ENCODE data around the gene MRPL33. TPM values are rescaled to one million over a fixed set of nuclear protein-coding genes. Genes with fewer than 3 reads are reported as not detected.
A peak's percentile ranks its signal among the peaks of the same experiment; 100 is the strongest.

The MRPL33 gene
- total and polyA plus RNA-seq, 2 of the 13 experiments (the other 11 are each of a cell fraction or from before 2014, with no cell fraction given), result 69.7 to 218 TPM

GRCh38 chr2:27738349-27739057 lies 33.0 kb upstream of the MRPL33 start (continued):
- no peak for TF ChIP-seq ZBTB40 (IDR thresholded peaks at IDR 0.05)
- peak; percentile 88 for TF ChIP-seq ZBTB40 (CRISPR knock-in tag; IDR thresholded peaks at IDR 0.05)
- TF ChIP-seq CBX1 (IDR thresholded peaks at IDR 0.05; ENCODE audit: low read depth), result no peak
- peak; percentile 72; the same call in 1 of the 2 replicates for TF ChIP-seq KDM6A (CRISPR knock-in tag; IDR thresholded peaks at IDR 0.05; ENCODE audit: low read depth)
- no peak for TF ChIP-seq JDP2 (CRISPR knock-in tag; IDR thresholded peaks at IDR 0.05; ENCODE audit: borderline replicate concordance)
- TF ChIP-seq ZNF451 (CRISPR knock-in tag; IDR thresholded peaks at IDR 0.05), result no peak
- TF ChIP-seq RXRB (CRISPR knock-in tag; IDR thresholded peaks at IDR 0.05; ENCODE audit: borderline replicate concordance), result peak; percentile 91
- no peak for TF ChIP-seq ZNF552 (CRISPR knock-in tag; IDR thresholded peaks at IDR 0.05; ENCODE audit: borderline replicate concordance)
- TF ChIP-seq YY1 (IDR thresholded peaks at IDR 0.05; ENCODE audit: insufficient read depth, insufficient replicate concordance, low read depth, low read length), result peak; percentile 21
- TF ChIP-seq ATF1 (CRISPR knock-in tag; IDR thresholded peaks at IDR 0.05), result peak; percentile 50; the same call in 1 of the 2 replicates
- peak; percentile 97 for TF ChIP-seq ZNF605 (CRISPR knock-in tag; IDR thresholded peaks at IDR 0.05)
- peak; percentile 56; the same call in 1 of the 2 replicates for TF ChIP-seq MIER3 (CRISPR knock-in tag; IDR thresholded peaks at IDR 0.05; ENCODE audit: borderline replicate concordance)
- peak; percentile 50 for TF ChIP-seq TEAD3 (CRISPR knock-in tag; optimal IDR thresholded peaks at IDR 0.05; ENCODE audit: borderline replicate concordance)
- no peak for TF ChIP-seq HOXA7 (CRISPR knock-in tag; IDR thresholded peaks at IDR 0.05)
- TF ChIP-seq ZMAT5 (CRISPR knock-in tag; IDR thresholded peaks at IDR 0.05; ENCODE audit: borderline replicate concordance, low read depth), result no peak
- no peak for TF ChIP-seq PITX1 (CRISPR knock-in tag; IDR thresholded peaks at IDR 0.05)
- peak; percentile 92 for TF ChIP-seq ZBTB21 (CRISPR knock-in tag; IDR thresholded peaks at IDR 0.05)
- TF ChIP-seq ZFP90 (CRISPR knock-in tag; IDR thresholded peaks at IDR 0.05; ENCODE audit: borderline replicate concordance), result no peak
- no peak for TF ChIP-seq GTF2F1 (IDR thresholded peaks at IDR 0.05; ENCODE audit: low read length)
- TF ChIP-seq ZNF883 (CRISPR knock-in tag; IDR thresholded peaks at IDR 0.05; ENCODE audit: not compliant biosample characterization), result no peak
- TF ChIP-seq ZNF740 (CRISPR knock-in tag; IDR thresholded peaks at IDR 0.05), result no peak
- TF ChIP-seq TARDBP (CRISPR knock-in tag; IDR thresholded peaks at IDR 0.05), result peak; percentile 61
- peak; percentile 79; the same call in 1 of the 2 replicates for TF ChIP-seq FOXO1 (CRISPR knock-in tag; IDR thresholded peaks at IDR 0.05)
